HG03575 (cell line): Measurements from ENCODE around the gene ANO9.
"Not testable (repeated sequence)": the region's sequence is repeated elsewhere in the genome, so short reads cannot be mapped to it uniquely, and the experiment has no call there.

Experiments used
- ATAC-seq: cut with Tn5 transposase; IDR thresholded peaks from one replicate; pipeline ENCODE4 v1.9.1; 2021; ENCODE audit not compliant: unreplicated experiment, insufficient number of reproducible peaks, low FRiP score; ENCODE audit errors: extremely low read depth

ANO9 gene

DNA sequence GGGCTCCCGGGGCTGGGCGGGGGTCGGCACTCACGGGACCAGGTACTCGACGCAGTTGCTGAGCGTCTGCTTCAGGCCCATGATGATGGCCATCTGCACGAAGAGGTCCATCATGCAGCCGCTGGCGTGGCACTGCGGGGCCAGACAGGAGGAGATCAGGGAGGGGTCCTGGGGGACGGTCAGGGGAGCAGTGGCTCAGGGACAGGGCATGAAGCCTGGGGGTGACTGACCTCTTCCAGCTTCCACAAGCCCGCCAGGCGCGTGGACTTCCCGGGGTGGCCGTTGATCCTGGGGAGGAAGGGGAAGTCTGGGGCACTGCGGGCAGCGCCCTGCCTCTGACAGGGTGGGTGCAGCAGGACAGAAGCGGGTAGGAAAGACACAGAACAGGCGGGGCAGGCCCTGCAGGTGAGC, 20.9 kb downstream of the ANO9 start:
- ATAC-seq: no peak

DNA sequence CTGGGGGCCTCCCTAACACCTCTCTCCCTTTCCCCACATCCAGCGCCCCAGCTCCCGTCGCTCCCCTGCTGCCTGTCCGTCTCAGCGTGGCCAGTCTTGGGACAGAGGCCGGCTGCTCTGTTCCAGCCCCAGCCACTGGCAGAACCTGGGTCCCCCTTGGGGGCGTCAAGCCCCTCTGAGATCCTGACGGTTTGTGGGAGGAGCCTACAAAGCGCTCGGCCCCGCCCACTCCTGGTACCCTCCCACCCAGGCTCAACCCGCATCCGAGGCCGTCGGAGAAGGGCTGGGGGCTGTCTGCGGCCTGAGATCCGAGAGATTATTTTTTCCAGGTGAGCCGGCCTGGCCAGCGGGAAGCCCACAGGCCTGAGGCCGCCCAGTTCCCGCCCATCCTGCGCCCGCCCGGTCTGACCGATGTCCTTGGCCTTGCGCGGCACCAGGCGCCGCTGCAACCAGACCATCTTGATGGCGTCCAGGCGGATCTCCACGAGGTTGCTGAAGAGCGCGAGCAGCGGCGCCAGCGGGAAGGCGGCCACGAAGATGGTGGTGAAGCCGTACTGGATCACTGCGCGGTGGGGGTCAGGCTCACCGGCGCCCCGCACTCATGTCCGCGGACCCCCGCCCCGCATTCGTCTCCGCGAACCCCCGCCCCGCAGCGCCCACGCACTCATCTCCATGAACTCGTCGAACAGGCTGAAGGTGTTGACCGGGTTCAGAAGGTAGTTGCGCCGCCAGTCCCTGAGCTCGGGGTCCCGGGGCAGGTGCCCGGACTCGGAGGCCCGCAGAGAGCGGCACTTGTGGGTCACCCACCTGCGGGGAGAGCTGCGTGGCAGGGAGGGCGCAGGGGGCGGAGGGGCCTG, 21.5 kb downstream of the ANO9 start:
- ATAC-seq: no peak

DNA sequence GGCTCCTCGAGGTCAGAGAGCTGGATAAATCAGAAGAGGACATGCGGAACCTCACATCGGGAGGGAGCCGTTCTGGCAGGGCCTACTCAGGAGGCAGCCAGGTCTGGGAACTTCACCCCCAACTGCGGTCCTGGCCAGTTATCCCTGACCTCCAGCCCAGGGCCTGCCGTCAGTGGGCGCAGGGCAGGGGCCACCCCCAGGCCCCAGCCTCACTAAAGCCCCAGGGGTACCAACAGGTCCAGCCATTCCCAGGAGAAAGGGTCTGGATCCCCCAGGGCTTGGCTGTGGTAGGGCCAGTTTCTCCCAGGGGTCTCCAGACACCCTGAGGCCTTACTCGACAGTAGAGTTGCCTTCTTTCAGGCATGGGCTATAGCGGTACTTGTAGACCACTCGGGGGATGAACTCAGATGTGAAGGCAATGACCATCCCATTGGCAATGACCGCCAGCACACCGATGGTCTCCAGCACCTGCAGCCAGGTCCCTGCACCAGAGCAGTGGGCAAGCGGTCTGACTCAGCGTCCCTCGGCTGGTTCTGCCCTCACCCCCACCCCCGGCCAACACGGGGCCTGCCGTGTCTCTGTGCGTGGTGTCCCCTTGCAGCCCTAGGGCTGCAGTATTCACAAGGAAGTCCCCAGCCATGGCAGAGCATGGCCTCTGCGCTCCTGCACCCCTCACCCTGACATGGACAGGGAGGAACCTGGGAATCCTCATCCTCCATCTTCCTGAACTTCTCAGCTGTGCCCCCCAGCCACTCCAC, 22.4 kb downstream of the ANO9 start:
- ATAC-seq: no peak

DNA sequence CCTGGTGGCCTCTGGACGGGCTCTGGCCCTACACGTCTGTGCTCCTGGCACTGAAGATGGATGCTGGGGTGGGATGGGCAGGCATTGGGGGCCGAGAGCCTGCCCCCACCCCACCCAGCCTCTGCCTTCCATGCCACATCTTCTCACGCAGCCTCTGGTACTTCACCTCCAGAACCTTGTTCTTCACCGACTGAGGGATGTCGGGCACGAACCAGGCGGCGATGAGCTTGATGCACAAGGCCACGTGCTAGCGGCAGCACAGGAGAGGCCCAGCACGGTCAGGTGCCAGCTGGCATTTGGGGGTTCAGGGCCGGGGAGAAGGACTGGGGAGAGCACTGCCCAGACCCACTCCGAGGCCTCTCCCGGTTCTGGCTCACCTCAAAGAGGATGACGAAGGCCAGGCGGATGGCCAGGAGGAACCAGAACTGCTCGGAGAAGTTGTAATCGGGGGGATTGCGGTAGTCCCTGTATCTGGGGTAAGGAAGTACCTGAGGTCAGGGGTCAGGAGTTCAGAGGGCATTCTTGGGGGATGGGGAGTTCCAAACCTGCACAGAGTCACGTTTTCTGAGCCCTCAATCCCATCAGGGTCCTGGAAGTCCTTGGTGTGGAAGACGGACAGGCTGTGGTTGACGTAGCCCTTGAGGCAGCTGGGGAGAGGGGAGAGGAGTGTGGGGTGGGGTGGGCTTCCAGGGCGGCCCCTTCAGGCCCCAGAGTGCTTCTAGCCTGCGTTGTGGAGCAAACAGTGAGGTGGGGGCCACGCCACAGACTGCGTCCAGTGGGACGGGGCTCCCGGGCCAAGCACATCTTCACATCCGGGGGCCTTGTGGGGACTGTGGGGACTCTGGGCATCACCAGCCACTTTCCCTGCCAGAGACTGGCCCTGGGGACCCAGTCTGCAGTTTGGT, 23.2 kb downstream of the ANO9 start:
- no peak for ATAC-seq

DNA sequence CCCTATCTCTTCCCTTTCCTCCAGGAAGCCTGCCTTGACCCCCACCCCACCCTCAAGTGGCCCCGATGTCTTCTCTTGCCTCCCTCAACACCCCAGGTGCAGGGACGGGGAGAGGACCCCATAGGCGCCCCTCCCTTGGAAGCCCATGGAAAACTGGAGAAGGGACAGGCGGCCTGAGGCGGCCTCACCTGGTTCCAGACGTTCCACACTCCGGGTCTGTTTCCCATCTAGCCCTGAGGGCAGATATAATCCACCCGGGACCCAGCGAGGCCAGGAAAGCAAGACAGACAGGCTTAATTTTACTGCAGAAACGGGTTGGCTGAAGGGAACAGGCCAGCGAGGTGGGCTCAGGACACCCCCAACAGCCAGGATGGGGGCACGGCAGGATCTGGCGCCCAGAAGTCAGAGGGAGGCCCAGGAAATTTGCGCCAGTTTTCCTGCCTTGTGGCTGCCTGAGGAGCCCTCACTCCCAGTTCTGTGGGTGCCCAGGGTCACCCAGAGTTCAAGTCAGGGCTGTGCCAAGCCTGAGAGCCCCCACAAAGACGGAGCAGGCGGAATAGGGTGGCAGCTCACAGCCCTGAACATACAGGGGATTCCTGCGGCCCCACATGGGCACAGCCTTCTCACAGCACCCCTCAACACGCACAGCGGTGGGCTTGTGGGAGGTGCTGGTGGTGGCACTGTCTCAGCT, 24.0 kb downstream of the ANO9 start:
- ATAC-seq: no peak

DNA sequence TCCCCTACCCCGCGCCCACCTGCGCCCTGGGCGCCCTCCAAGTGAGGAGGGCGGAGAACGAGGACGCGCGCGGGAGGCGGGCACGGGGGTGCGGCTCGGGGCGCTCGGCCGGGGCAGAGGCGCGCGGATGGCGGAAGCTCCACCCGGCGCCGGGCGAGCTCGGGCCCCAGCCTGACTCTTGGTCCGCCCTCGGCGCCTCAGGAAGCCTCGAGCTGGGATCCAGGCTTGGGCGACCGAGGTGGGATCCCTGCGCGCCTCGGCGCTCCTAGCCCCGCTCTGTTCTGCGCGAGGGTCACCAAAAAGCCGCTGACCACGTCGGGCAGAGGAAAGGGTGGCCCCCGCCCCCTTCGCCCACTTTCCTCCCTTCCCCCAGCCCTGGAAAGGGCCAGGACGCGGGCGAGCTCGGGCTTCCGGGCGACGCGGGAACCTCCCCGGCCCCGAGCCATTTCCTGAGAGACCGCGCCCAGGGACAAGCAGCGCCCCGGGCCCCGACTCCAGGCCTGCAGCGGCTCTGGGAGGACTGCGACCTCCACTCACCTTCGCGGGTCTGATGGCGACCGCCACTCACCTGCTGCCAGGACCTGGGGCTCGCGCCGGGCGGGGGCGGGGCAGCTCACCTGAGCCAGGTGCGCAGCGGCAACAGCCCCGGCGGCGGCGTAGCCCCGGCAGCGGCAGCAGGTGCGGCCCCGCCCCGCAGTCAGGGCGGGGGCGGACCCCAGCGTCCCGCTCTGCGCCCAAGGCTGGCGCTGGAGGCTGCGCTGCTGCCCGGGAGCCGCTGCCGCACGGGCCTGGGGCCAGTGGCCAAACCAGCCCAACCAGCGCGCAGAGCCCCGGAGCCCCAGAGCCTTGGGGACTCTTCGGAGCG, 24.8 kb downstream of the ANO9 start:
- ATAC-seq: no peak

DNA sequence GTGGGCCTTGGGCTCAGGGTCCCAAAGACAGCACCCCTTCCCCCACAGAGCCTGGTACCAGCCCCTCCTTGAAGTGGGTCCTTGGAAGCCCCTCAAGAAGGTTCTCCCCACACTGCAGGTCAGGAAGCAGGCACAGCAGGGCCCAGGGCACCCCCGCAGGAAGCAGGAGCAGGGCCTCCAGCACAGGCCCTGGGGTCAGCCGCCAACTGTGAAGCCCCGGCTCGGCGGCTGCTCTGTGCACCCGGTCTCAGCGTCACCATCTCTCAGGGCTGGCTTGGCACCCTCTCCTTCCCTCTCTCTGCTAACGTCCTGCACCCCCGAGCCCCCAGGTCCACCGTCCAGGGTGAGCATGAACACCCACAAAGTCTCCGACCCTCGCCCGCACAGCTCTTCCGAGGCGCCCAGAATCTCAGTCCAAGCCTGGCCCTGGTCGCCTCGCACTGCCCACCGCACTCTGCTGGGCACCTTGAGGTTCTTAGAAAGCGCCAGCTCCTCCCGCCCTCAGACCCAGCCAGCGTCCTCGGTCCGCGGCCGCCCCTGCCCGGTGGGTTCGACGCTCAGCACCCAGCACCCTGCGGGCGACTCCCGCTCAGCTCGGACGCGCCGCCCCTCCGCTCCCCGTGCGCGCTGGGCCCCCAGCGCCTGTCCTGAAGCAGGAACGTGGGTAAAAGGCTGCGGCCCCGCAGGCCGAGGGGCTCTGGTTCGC, 25.6 kb downstream of the ANO9 start:
- ATAC-seq: no peak

DNA sequence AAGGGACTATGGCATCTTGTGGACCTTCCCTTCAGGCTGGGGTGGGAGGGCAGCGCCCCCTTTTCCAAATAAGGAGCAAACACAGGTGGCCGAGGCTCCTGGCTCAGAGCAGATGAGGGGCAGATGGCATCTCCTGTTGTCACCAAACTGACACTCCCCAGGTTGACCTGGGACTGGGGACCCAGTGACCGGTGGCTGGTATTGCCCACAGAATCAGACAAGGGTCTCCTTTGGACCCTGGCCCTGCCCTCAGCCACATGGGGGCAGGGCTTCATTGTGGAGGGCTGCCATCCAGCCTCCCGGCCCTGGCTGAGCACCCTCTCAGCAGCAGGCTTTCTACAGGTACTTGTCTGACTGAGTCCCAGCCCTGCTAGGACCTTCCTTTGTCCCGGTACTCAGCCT, 26.2 kb downstream of the ANO9 start:
- no peak for ATAC-seq

DNA sequence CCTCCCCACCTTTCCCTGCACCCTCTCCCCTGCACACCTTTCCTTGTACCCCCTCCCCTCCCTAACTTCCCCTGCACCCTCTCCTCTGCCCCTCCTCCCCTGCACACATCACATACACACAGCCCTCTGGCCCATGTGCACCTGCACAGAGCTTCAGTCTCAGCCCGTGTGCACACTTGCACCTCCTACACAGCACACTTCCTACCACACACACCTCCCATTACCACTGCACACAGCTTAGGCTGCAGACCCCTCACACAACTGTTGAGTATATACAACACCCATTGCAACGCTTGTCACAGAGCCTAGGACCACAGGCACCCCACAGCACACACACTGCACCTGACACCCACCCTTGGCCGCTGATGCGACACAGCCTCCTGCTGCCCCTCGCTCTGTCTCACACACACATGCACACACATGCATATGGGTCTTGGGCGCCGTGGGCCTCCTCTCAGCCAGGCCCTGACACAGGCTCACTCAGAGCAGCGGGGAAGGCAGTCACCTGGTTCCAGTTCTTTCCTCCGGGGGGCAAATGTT, 27.4 kb downstream of the ANO9 start:
- ATAC-seq: no peak

DNA sequence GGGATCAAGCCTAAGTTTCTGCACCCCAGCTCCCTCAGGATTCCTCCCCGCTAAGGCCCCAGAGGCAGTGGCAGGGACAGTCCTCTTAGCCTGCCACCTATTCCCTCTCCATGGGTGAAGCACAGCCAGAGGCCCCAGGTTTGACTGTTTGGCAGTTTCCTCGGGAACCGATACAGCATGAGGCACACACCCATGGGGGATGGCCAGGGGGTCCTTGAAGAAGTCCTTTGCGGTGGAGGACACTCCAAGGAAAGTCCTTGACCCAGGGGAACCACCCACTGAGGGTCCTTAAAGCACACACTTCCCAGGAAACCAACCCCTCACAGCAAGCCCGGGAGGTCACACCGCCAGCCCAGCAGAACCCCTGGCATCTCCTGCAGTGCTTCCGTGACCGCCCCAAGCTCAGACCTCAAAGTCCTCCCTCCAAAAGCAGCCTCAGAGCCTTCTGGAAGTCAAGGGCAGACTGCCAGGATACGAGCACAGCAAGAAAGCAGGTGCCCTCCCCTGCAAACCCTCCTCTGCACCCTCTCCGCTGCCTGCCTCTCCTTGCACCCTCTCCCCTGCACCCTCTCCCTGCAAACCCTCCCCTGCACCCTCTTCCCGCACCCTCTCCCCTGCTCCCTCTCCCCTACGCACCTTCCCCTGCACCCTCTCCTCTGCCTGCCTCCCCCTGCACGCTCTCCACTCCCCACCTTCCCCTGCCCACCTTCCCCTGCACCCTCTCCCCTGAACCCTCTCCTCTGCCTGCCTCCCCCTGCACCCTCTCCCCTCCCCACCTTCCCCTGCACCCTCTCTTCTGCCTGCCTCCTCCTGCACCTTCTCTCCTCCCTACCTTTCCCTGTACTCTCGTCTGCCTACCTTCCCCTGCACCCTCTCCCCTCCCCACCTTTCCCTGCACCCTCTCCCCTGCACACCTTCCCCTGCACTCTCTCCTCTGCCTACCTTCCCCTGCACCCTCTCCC, 28.4 kb downstream of the ANO9 start:
- ATAC-seq: no peak

DNA sequence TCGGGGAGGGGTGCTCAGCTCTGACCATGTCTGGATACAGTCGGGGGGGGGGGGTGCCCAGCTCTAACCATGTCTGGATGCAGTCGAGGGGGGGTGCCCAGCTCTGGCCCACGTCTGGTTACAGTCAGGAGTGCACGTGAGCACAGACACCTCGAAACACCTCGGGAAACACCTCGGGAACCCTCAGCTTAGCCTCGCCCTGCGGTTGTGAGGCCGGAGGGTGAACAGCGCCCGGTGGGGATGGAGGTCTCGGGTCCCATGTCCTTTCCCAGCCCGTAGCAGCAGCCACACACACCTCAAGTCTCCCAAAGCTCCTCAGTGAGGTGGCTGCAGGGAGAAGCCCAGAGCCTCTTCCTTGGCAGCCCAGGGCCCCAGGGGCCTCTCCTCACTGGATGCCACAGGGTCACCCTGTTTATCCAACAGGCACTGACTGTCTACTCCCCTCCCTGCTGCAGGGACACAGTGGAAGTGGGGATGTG, 29.1 kb downstream of the ANO9 start:
- no peak for ATAC-seq

DNA sequence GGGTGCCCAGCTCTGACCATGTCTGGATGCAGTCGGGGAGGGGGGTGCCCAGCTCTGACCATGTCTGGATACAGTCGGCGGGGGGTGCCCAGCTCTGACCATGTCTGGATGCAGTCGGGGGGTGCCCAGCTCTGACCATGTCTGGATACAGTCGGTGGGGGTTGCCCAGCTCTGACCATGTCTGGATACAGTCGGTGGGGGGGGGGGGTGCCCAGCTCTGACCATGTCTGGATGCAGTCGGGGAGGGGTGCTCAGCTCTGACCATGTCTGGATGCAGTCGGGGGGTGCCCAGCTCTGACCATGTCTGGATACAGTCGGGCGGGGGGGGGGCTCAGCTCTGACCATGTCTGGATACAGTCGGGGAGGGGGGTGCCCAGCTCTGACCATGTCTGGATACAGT, 30.3 kb downstream of the ANO9 start:
- not testable (repeated sequence) for ATAC-seq

DNA sequence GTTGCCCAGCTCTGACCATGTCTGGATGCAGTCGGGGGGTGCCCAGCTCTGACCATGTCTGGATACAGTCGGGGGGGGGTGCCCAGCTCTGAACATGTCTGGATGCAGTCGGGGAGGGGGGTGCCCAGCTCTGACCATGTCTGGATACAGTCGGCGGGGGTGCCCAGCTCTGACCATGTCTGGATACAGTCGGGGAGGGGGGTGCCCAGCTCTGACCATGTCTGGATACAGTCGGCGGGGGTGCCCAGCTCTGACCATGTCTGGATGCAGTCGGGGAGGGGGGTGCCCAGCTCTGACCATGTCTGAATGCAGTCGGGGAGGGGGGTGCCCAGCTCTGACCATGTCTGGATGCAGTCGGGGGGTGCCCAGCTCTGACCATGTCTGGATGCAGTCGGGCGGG, 31.1 kb downstream of the ANO9 start:
- ATAC-seq: not testable (repeated sequence)

DNA sequence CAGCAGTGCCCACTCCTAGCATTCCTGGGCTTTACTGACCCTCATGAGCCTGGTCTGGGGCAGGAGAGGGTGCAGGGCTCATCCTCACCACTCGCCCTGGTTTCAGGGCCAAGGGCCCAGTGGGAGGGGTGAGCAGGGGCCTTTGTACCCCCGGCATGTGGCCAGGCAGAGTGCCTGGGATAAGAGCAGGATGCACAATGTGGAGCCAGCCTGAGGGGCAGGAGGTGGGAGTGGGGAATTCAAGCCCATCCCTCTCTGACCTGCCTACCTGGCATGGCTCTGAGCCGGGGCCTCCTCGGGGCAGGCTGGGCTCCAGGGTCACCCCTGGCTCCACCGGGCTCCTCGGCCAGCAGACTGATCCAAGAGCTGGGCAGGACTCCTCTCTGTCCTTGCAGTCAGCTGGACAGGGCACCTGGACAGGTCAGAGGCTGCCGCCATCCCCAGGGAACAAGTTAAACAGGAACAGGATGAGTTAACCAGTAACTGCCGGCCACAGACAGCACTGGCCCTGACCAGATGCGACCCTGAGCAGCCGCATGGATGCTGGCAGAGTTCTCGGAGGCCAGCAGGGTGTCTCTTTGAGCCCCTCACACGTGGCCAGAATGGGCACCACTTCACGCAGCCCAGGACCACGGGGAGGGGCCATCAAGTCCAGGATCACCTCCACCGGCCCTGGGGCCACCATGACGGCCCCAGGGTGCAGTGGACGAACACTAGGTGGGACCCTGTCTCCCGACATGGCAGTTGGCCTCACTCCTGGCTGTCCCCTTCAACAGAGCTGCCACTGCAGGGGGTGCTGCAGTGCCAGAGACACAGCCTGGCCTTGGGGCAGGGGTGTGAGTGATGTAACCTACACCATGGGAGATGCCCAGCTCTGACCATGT, 32.0 kb downstream of the ANO9 start:
- no peak for ATAC-seq

DNA sequence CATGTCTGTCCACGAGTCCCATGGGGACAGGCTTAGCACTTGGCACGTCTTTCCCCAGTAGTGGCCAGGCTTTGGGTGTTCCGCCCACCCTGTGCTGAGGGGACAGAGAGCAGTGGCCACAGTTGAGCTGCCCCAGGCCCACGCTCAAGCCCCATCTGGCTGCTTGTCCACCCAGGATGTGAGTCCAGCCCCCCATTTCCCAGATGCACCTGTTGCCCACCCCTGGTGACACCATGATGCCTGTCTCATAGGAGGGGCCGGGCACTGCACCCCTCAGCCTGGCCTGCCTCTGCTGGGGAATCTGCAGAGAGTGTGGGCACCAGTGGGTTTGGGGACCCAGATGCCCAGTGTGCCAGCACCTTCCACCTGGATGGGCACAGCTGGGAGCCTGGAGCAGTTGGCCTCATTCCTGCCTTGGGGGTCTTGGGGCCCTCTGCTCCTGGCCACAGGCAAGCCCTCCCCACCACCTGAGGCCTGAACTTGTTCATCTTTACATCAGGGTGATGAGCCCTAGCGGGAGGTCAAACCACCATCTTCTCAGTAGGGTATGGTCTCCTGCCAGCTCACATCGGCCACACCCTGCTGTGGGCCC, 32.7 kb downstream of the ANO9 start:
- ATAC-seq: no peak
